ENCODE data around the gene IGF1R. TPM values are rescaled to one million over a fixed set of nuclear protein-coding genes. Genes with fewer than 3 reads are reported as not detected.
A peak's percentile ranks its signal among the peaks of the same experiment; 100 is the strongest.

IGF1R gene
- total RNA-seq, 3 donors from 2014 or later = 34.7 to 65.2 (median 47.7) TPM

GRCh38 chr15:98817745-98818144, 169.4 kb downstream of the IGF1R start:
- H3K4me1 ChIP-seq (ENCODE audit: low read depth) = no peaks in the 10 kb centered on the region

DNA sequence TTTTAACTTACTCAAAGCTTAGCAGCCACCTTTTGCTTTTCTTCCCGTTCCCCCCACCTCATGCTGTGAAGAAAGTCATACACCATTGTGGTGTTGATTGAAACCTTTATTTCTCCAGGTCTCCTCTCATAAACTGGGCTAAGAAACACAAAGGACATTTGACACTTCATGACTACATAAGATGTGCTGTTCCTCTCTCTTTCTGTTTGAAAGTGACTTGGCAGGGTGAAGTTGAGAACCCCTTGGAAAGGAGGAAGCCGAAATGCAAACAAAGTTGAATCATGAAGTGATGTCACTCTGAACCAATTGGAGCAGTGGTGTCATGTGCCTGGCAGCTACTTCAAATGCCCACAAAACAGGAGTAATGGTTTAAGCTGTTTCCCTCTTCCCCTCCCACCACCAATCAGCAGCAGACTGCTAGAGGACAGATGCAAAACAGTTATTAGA, 174.7 kb downstream of the IGF1R start:
- no peak overlapping the region for H3K4me3 ChIP-seq
- peaks cover 5% of the 10 kb centered on the region for H3K9me3 ChIP-seq
- intact Hi-C loops (cut with DNase I, micrococcal nuclease) = no loop called here
- no peaks in the 10 kb centered on the region for H3K36me3 ChIP-seq (ENCODE audit: low read depth)
- TF ChIP-seq, protein P1, sequence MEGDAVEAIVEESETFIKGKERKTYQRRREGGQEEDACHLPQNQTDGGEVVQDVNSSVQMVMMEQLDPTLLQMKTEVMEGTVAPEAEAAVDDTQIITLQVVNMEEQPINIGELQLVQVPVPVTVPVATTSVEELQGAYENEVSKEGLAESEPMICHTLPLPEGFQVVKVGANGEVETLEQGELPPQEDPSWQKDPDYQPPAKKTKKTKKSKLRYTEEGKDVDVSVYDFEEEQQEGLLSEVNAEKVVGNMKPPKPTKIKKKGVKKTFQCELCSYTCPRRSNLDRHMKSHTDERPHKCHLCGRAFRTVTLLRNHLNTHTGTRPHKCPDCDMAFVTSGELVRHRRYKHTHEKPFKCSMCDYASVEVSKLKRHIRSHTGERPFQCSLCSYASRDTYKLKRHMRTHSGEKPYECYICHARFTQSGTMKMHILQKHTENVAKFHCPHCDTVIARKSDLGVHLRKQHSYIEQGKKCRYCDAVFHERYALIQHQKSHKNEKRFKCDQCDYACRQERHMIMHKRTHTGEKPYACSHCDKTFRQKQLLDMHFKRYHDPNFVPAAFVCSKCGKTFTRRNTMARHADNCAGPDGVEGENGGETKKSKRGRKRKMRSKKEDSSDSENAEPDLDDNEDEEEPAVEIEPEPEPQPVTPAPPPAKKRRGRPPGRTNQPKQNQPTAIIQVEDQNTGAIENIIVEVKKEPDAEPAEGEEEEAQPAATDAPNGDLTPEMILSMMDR (IDR thresholded peaks at IDR 0.05) = no peak
- DNase-seq = no peak
- no peaks in the 10 kb centered on the region for H3K4me1 ChIP-seq (ENCODE audit: low read depth)
- ATAC-seq = peak; percentile 64

More at GRCh38 chr15:98817745-98818144, 169.4 kb downstream of the IGF1R start:
- TF ChIP-seq, protein P1 (IDR thresholded peaks at IDR 0.05) = no peak
- DNase-seq (no peak), ATAC-seq (no peak)
- Histone ChIP-seq H3K9me3 (no peaks in the 10 kb centered on the region), H3K36me3 (ENCODE audit: low read depth) (no peaks in the 10 kb centered on the region), H3K4me3 (no peak overlapping the region)
- intact Hi-C loops (cut with DNase I, micrococcal nuclease) = no loop called here

GRCh38 chr15:98823616-98824015, 175.3 kb downstream of the IGF1R start:
- ATAC-seq (no peak), DNase-seq (no peak)
- Histone ChIP-seq H3K4me3 (no peak overlapping the region), H3K9me3 (peaks cover 7% of the 10 kb centered on the region), H3K36me3 (ENCODE audit: low read depth) (no peaks in the 10 kb centered on the region), H3K4me1 (ENCODE audit: low read depth) (no peaks in the 10 kb centered on the region)
- TF ChIP-seq, protein P1 (IDR thresholded peaks at IDR 0.05) = no peak
- intact Hi-C loops (cut with DNase I, micrococcal nuclease) = no loop called here

GRCh38 chr15:98824595-98824994, 176.3 kb downstream of the IGF1R start:
- intact Hi-C loops (cut with DNase I, micrococcal nuclease) = no loop called here

DNA sequence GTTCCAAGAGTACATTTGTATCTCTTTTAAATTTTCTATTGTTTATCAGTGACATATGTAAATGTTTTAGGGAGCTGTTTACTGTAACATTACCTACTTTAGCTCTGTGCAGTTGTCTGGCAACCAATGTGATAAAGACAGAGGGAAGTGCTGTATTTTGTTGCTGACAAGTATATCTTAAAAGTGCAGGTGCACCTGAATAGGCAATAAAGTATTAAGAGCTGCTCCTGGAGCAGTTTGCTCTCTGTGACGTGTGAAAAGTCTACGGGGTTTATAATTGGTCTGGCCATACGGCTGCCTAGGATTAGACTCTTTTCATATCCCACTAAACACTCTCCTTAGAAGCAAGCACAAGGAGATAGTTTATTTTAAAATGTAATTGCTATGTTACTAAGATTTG, 178.3 kb downstream of the IGF1R start:
- DNase-seq (no peak), ATAC-seq (peak; percentile 80)
- TF ChIP-seq, protein P1 (IDR thresholded peaks at IDR 0.05) = no peak
- intact Hi-C loops (cut with DNase I, micrococcal nuclease) = no loop called here
- H3K9me3 ChIP-seq = peaks cover 35% of the 10 kb centered on the region
- no peak overlapping the region for H3K4me3 ChIP-seq
- no peaks in the 10 kb centered on the region for H3K4me1 ChIP-seq (ENCODE audit: low read depth)
- no peaks in the 10 kb centered on the region for H3K36me3 ChIP-seq (ENCODE audit: low read depth)

More at GRCh38 chr15:98824595-98824994, 176.3 kb downstream of the IGF1R start:
- ATAC-seq (no peak), DNase-seq (no peak)
- H3K36me3 ChIP-seq (ENCODE audit: low read depth) = no peaks in the 10 kb centered on the region
- no peaks in the 10 kb centered on the region for H3K4me1 ChIP-seq (ENCODE audit: low read depth)
- no peak overlapping the region for H3K4me3 ChIP-seq
- TF ChIP-seq, protein P1 (IDR thresholded peaks at IDR 0.05) = no peak
- H3K9me3 ChIP-seq = peaks cover 17% of the 10 kb centered on the region

- intact Hi-C loops (cut with DNase I, micrococcal nuclease) = no loop called here
- TF ChIP-seq, protein P1 (IDR thresholded peaks at IDR 0.05) = no peak
- no peaks in the 10 kb centered on the region for H3K36me3 ChIP-seq (ENCODE audit: low read depth)
- no peaks in the 10 kb centered on the region for H3K4me1 ChIP-seq (ENCODE audit: low read depth)
- no peak for ATAC-seq
- no peak for DNase-seq
- peaks cover 39% of the 10 kb centered on the region for H3K9me3 ChIP-seq
- no peak overlapping the region for H3K4me3 ChIP-seq
Measured at GRCh38 chr15:98827217-98827616, 178.9 kb downstream of the IGF1R start.
